Smooth muscle cell (in vitro differentiated cells): ENCODE results near the gene SCGB1C2. TPM values are rescaled to one million over a fixed set of nuclear protein-coding genes. Genes with fewer than 3 reads are reported as not detected.

Experiments
- DNase-seq: peaks from one replicate; lab custom pipeline; 2025; ENCODE audit not compliant: unreplicated experiment; lab: John Stamatoyannopoulos, UW
- H2AFZ ChIP-seq: fragments of 200-600 bp; sonication (generic); 2 replicates; pipeline ENCODE4 v1.6.0; 2016; ENCODE audit warnings: antibody characterized with exemption, low read depth, mild to moderate bottlenecking
- H3F3A ChIP-seq: fragments of 200-600 bp; sonication (generic); 2 replicates; pipeline ENCODE4 v1.6.0; 2017; ENCODE audit warnings: antibody characterized with exemption, low read depth
- H3K27ac ChIP-seq: fragments of 200-600 bp; sonication (generic); 2 replicates; pipeline ENCODE4 v1.5.1; 2016; ENCODE audit warnings: low read depth, mild to moderate bottlenecking
- H3K27me3 ChIP-seq: fragments of 200-600 bp; sonication (generic); 2 replicates; pipeline ENCODE4 v1.6.1; 2016; ENCODE audit warnings: low read depth, mild to moderate bottlenecking
- H3K36me3 ChIP-seq: fragments of 200-600 bp; sonication (generic); 2 replicates; pipeline ENCODE4 v1.5.1; 2016; ENCODE audit warnings: low read depth
- H3K4me1 ChIP-seq: fragments of 200-600 bp; sonication (generic); 2 replicates; pipeline ENCODE4 v1.5.1; 2016; ENCODE audit warnings: low read depth
- H3K4me2 ChIP-seq: fragments of 200-600 bp; sonication (generic); 2 replicates; pipeline ENCODE4 v1.6.0; 2016; ENCODE audit warnings: mild to moderate bottlenecking
- H3K4me3 ChIP-seq: fragments of 200-600 bp; sonication (generic); 2 replicates; pipeline ENCODE4 v1.5.1; 2016; ENCODE audit warnings: mild to moderate bottlenecking
- H3K79me2 ChIP-seq: fragments of 200-600 bp; sonication (generic); 2 replicates; pipeline ENCODE4 v1.6.0; 2016; ENCODE audit warnings: low read depth, mild to moderate bottlenecking
- H3K9ac ChIP-seq: fragments of 200-600 bp; sonication (generic); 2 replicates; pipeline ENCODE4 v1.6.0; 2016; ENCODE audit warnings: low read depth
- H3K9me3 ChIP-seq: fragments of 200-600 bp; sonication (generic); replicated peaks from 2 replicates; pipeline ENCODE4 v1.5.1; 2016; ENCODE audit warnings: low read depth
- H4K20me1 ChIP-seq: fragments of 200-600 bp; sonication (generic); 2 replicates; pipeline ENCODE4 v1.6.0; 2016; ENCODE audit warnings: low read depth
- WGBS: methylation state at CpG from one replicate; pipeline ENCODE4 v1.1.7; 2016; ENCODE audit warnings: low lambda C conversion rate; 5-methylcytosine and 5-hydroxymethylcytosine counted together
- polyA plus RNA-seq: library from polyadenylated mRNA; unstranded; fragments of >200 nt; fragmentation: Nextera tagmentation; extraction: Ambion mirVana; gene quantifications from 2 replicates; pipeline ENCODE4 v1.2.1, GENCODE V29; 2016
- total RNA-seq: library from RNA; depleted of rRNA; stranded (reverse); fragments of >200 nt; gene quantifications from 2 replicates; pipeline ENCODE4 v1.2.3, GENCODE V29; 2014
- TF ChIP-seq, protein P1 (sequence below): fragments of 200-600 bp; sonication (generic); IDR thresholded peaks from 2 replicates; pipeline ENCODE4 v1.5.1; 2017; ENCODE audit warnings: borderline replicate concordance, mild to moderate bottlenecking, antibody characterized with exemption; ENCODE audit not compliant: insufficient read depth, poor library complexity, severe bottlenecking

SCGB1C2 gene
- total and polyA plus RNA-seq, 2 experiments from 2014 or later, result not detected

DNA sequence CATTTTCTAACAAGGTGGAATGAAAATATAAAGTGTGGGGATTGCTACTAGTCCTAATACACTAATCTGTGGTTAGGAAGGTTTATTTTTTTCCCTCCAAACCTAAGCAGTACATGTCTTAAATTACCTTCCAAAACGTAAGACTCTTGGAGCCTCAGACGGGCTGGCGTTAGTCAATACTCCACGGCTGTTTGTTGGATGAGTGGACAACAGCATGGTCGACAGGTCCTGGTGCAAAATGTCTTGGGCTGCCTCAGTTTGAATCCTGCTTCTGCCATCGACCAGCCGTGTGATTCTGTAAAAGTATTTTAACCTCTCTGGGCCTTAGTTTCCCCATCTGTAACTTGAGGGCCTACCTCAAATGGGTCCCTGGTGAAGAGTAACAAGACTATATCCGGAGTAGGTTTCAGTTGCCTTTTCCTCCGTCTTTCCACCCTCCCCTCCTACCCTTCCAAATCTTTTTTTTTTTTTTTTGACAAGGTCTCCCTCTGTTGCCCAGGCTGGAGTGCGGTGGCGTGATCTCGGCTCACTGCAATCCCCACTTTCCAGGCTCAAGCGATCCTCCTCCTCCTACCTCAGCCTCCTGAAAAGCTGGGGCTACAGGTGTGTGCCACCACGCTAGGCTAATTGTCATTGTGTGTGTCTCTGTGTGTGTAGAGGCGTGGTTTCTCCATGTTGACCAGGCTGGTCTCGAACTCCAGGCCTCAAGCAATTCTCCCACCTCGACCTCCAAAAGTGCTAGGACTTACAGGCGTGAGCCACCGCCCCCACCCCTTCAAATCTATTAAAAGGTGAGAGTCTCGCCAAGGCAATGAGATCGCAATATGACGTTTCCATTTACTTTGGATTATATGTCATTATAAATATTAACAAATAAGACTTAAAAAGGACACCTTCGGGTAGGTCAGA, 5.8 kb downstream of the SCGB1C2 start:
- DNase-seq, result no peak
- H3K9ac ChIP-seq, result no peak overlapping the region

DNA sequence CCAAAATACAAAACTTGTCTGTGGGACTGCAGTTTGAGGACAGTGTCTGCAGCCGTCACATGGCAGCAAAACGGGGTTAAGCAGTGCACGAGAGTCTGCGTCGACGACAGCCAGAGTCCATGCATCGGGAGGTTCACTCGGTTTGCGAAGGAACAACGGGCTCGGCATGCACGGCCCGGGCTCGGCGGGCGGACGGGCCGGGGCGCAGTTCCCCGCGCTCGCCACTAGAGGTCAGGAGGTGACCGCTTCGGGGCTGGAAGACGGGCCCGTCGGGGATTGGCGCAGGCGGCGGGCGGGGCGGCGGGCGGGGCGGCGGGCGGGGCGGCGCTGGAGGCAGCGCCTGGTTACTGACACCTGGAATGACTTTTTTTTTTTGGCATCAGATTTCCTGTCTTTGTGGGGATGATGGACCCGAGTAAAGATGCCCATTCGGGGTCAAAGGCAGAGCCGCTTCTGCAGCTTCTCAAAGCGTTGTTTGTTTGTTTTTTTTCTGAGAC, 6.5 kb downstream of the SCGB1C2 start:
- H2AFZ ChIP-seq, result no peak overlapping the region
- TF ChIP-seq, protein P1, sequence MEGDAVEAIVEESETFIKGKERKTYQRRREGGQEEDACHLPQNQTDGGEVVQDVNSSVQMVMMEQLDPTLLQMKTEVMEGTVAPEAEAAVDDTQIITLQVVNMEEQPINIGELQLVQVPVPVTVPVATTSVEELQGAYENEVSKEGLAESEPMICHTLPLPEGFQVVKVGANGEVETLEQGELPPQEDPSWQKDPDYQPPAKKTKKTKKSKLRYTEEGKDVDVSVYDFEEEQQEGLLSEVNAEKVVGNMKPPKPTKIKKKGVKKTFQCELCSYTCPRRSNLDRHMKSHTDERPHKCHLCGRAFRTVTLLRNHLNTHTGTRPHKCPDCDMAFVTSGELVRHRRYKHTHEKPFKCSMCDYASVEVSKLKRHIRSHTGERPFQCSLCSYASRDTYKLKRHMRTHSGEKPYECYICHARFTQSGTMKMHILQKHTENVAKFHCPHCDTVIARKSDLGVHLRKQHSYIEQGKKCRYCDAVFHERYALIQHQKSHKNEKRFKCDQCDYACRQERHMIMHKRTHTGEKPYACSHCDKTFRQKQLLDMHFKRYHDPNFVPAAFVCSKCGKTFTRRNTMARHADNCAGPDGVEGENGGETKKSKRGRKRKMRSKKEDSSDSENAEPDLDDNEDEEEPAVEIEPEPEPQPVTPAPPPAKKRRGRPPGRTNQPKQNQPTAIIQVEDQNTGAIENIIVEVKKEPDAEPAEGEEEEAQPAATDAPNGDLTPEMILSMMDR, result peak; percentile 74
- H3K4me1 ChIP-seq, result no peaks in the 10 kb centered on the region
- no peak overlapping the region for H3K4me3 ChIP-seq
- H3K4me2 ChIP-seq, result peak overlapping the region; percentile 77
- H3K9ac ChIP-seq, result no peak overlapping the region
- H3K36me3 ChIP-seq, result no peaks in the 10 kb centered on the region
- 6% methylated on average over 35 of the region's 44 CpGs for WGBS
- no peaks in the 10 kb centered on the region for H3F3A ChIP-seq
- no peaks in the 10 kb centered on the region for H4K20me1 ChIP-seq
- no peaks in the 10 kb centered on the region for H3K79me2 ChIP-seq
- H3K27me3 ChIP-seq, result peaks cover 10% of the 10 kb centered on the region
- peak; percentile 76 for DNase-seq
- H3K9me3 ChIP-seq, result no peaks in the 10 kb centered on the region
- H3K27ac ChIP-seq, result no peak overlapping the region

More for the DNA sequence above, 5.8 kb downstream of the SCGB1C2 start:
- no peaks in the 10 kb centered on the region for H3K79me2 ChIP-seq
- peaks cover 10% of the 10 kb centered on the region for H3K27me3 ChIP-seq
- H2AFZ ChIP-seq, result no peak overlapping the region
- WGBS, result 84% methylated on average over 23 of the region's 23 CpGs
- no peaks in the 10 kb centered on the region for H4K20me1 ChIP-seq
- H3F3A ChIP-seq, result no peaks in the 10 kb centered on the region
- H3K9me3 ChIP-seq, result no peaks in the 10 kb centered on the region
- H3K4me3 ChIP-seq, result no peak overlapping the region
- H3K4me2 ChIP-seq, result peak overlapping the region; percentile 77
- H3K4me1 ChIP-seq, result no peaks in the 10 kb centered on the region
- H3K27ac ChIP-seq, result no peak overlapping the region
- H3K36me3 ChIP-seq, result no peaks in the 10 kb centered on the region
- TF ChIP-seq, protein P1, result no peak

DNA sequence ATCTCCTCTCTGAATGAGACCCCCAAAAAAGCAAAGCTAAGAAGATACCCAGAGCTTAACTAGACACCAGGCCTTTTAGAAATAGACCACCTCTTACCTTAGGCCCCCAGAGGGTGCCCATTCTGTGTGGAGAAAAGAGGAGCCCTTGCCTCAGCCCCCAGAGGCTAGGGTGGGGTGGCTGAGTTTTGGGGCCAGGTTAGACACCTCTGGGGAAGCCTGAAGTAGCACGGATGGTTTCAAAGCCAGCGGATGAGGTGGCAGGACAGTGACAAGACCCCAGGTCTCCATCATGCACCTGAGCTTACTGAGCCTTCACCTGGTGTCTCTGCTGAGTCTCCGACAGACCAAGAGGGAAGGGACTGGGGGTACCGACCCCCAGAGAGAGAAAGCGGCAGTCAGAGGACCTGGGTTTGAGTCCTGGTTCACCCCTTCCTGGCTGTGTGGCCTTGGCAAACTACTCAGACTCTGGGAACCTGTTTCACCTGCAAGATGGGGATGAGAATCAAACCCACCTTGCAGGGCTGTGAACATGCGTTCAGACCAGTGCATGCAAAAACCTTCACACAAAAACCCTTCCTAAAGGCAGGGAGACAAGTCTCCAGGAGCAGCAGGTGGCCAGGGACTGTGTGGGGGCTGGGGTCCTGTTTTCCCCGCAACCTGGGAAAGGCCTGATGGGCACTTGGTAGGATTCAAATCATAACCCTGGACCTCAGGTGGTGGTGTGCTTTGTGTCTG, 7.7 kb downstream of the SCGB1C2 start:
- TF ChIP-seq, protein P1, result no peak
- peaks cover 10% of the 10 kb centered on the region for H3K27me3 ChIP-seq
- no peak overlapping the region for H3K4me2 ChIP-seq
- DNase-seq, result no peak
- no peaks in the 10 kb centered on the region for H4K20me1 ChIP-seq
- no peak overlapping the region for H3K9ac ChIP-seq
- H3F3A ChIP-seq, result no peaks in the 10 kb centered on the region
- H3K36me3 ChIP-seq, result no peaks in the 10 kb centered on the region
- no peak overlapping the region for H3K27ac ChIP-seq
- no peak overlapping the region for H3K4me3 ChIP-seq
- no peak overlapping the region for H2AFZ ChIP-seq
- H3K9me3 ChIP-seq, result no peaks in the 10 kb centered on the region
- WGBS, result 87% methylated on average over 7 of the region's 7 CpGs
- no peaks in the 10 kb centered on the region for H3K79me2 ChIP-seq
- no peaks in the 10 kb centered on the region for H3K4me1 ChIP-seq
